GM12878 (cell line): ENCODE measurements around the gene TIMM50. TPM values are rescaled to one million over a fixed set of nuclear protein-coding genes. Genes with fewer than 3 reads are reported as not detected.

Source experiments
- ATAC-seq: fragments of 200-7000 bp; cut with Tn5 transposase; 3 replicates; pipeline ENCODE4 v1.9.1; 2020; ENCODE audit warnings: mild to moderate bottlenecking, moderate library complexity
- BruUV-seq: library from RNA; stranded (reverse); fragments of 400-500 nt; replicated peaks from 2 replicates; lab custom pipeline; 2021; lab: Mats Ljungman, UMichigan
- CTCF ChIA-PET: fragments of 300-600 bp; sonication (Branson Sonifier 250); formaldehyde crosslinking; extraction: SDS; loops from one replicate; lab custom pipeline; 2021; ENCODE audit warnings: inconsistent platforms; lab: Yijun Ruan, JAX
- POLR2A ChIA-PET: fragments of 350-600 bp; formaldehyde crosslinking; extraction: SDS; loops from one replicate; lab custom pipeline; 2021; ENCODE audit warnings: inconsistent platforms; lab: Charles Lee
- RAD21 ChIA-PET: fragments of 300-600 bp; sonication (Branson Sonifier 250); formaldehyde crosslinking; loops from one replicate; lab custom pipeline; 2023; ENCODE audit warnings: antibody characterized with exemption; ENCODE audit not compliant: unreplicated experiment; lab: Charles Lee
- SMC1A ChIA-PET: fragments of 300-600 bp; sonication (Branson Sonifier 250); formaldehyde crosslinking; loops from one replicate; lab custom pipeline; 2023; ENCODE audit not compliant: unreplicated experiment, uncharacterized antibody; lab: Charles Lee
- DNase-seq: peaks from one replicate; pipeline ENCODE4 v3.0.0-alpha.2; 2011; ENCODE audit warnings: low read depth, low spot score
- FAIRE-seq: peaks from 3 replicates; lab custom pipeline; 2011; peaks lifted over from hg19 to GRCh38; lab: Jason Lieb, UNC
- H2AFZ ChIP-seq: 2 replicates; pipeline ENCODE4 v1.6.0; 2011; ENCODE audit warnings: low read depth, low read length, control low read depth; ENCODE audit not compliant: control insufficient read depth
- H3K27ac ChIP-seq: 2 replicates; pipeline ENCODE4 v1.5.1; 2011; ENCODE audit warnings: control low read depth; ENCODE audit not compliant: control insufficient read depth, insufficient read depth
- H3K27me3 ChIP-seq, 2 experiments: replicated peaks in 1 of 2; 2 replicates each; pipeline versions ENCODE4 v1.6.0 to v1.6.1; 2011; ENCODE audit warnings: low read length in 1 of 2; ENCODE audit not compliant: control insufficient read depth in 2 of 2, insufficient read depth in 2 of 2
- H3K36me3 ChIP-seq, 2 experiments: 2 replicates each; pipeline ENCODE4 v1.5.1; 2011; ENCODE audit warnings: low read length in 1 of 2; ENCODE audit not compliant: control insufficient read depth in 2 of 2, insufficient read depth in 2 of 2
- H3K4me1 ChIP-seq: 2 replicates; pipeline ENCODE4 v1.6.1; 2011; ENCODE audit warnings: mild to moderate bottlenecking, low read length, moderate library complexity, mixed read lengths; ENCODE audit not compliant: control insufficient read depth, insufficient read depth
- H3K4me2 ChIP-seq: 2 replicates; pipeline ENCODE4 v1.6.0; 2011; ENCODE audit warnings: control low read depth; ENCODE audit not compliant: control insufficient read depth, insufficient read depth
- H3K4me3 ChIP-seq: fragments of 200-600 bp; sonication (generic); 2 replicates; pipeline ENCODE4 v1.5.1; 2016
- H3K79me2 ChIP-seq: 2 replicates; pipeline ENCODE4 v1.6.0; 2011; ENCODE audit warnings: low read length; ENCODE audit not compliant: control insufficient read depth, insufficient read depth
- H3K9ac ChIP-seq: 2 replicates; pipeline ENCODE4 v1.8.0; 2011; ENCODE audit warnings: low read length, control low read depth, mixed read lengths; ENCODE audit not compliant: control insufficient read depth, insufficient read depth
- H3K9me3 ChIP-seq: replicated peaks from 3 replicates; pipeline ENCODE4 v1.5.1; 2011; ENCODE audit warnings: mild to moderate bottlenecking, low read length; ENCODE audit not compliant: control insufficient read depth, insufficient read depth
- H4K20me1 ChIP-seq: 2 replicates; pipeline ENCODE4 v1.6.0; 2011; ENCODE audit not compliant: control insufficient read depth, insufficient read depth
- ASH2L ChIP-seq: fragments of 300-600, 200-600 bp; sonication (generic); IDR thresholded peaks from 2 replicates; pipeline ENCODE4 v1.6.1; 2017; ENCODE audit warnings: low read depth, mild to moderate bottlenecking, borderline replicate concordance
- CREB1 ChIP-seq: IDR thresholded peaks from 2 replicates; pipeline ENCODE4 v1.6.1; 2012; ENCODE audit warnings: low read depth, mild to moderate bottlenecking, inconsistent platforms
- IKZF1 ChIP-seq: fragments of 450-650 bp; conservative IDR thresholded peaks from 2 replicates; pipeline ENCODE4 v1.6.1; 2017; ENCODE audit warnings: antibody characterized with exemption, mild to moderate bottlenecking
- KLF5 ChIP-seq: fragments of 450-650 bp; IDR thresholded peaks from 2 replicates; pipeline ENCODE4 v1.6.1; 2014; ENCODE audit warnings: mild to moderate bottlenecking; ENCODE audit not compliant: partially characterized antibody
- LARP7 ChIP-seq: fragments of 450-650 bp; IDR thresholded peaks from 2 replicates; pipeline ENCODE4 v1.6.1; 2017; ENCODE audit warnings: mild to moderate bottlenecking
- MEF2A ChIP-seq: IDR thresholded peaks from 2 replicates; pipeline ENCODE4 v1.6.1; 2011; ENCODE audit warnings: low read depth, mild to moderate bottlenecking, low read length, moderate library complexity; ENCODE audit not compliant: insufficient read depth
- MLLT1 ChIP-seq: fragments of 450-650 bp; IDR thresholded peaks from 2 replicates; pipeline ENCODE4 v1.6.1; 2016; ENCODE audit warnings: mild to moderate bottlenecking
- NFYA ChIP-seq: IDR thresholded peaks from 2 replicates; pipeline ENCODE4 v1.6.1; 2011; ENCODE audit warnings: low read depth, mild to moderate bottlenecking, low read length, improper control_type of control experiment, borderline replicate concordance
- NFYB ChIP-seq: IDR thresholded peaks from 2 replicates; pipeline ENCODE4 v1.6.1; 2011; ENCODE audit warnings: low read depth, mild to moderate bottlenecking, low read length, improper control_type of control experiment, moderate library complexity; ENCODE audit not compliant: insufficient read depth
- NR2C1 ChIP-seq: fragments of 450-650 bp; IDR thresholded peaks from 2 replicates; pipeline ENCODE4 v1.6.1; 2017; ENCODE audit warnings: antibody characterized with exemption, mild to moderate bottlenecking, moderate library complexity
- NR2F1 ChIP-seq: fragments of 450-650 bp; conservative IDR thresholded peaks from 2 replicates; pipeline ENCODE4 v1.6.1; 2017; ENCODE audit warnings: mild to moderate bottlenecking
- NRF1 ChIP-seq: conservative IDR thresholded peaks from 2 replicates; pipeline ENCODE4 v1.6.1; 2011; ENCODE audit warnings: mild to moderate bottlenecking, low read depth, low read length, improper control_type of control experiment
- PAX5 ChIP-seq: IDR thresholded peaks from 2 replicates; pipeline ENCODE4 v1.6.1; 2011; ENCODE audit warnings: low read depth, low read length, borderline replicate concordance
- SP1 ChIP-seq: IDR thresholded peaks from one replicate; pipeline ENCODE4 v1.6.1; 2011; ENCODE audit warnings: low read depth, low read length
- TAF1 ChIP-seq: IDR thresholded peaks from 2 replicates; pipeline ENCODE4 v1.6.1; 2011; ENCODE audit warnings: mild to moderate bottlenecking, low read depth, low read length, borderline replicate concordance
- ZBED1 ChIP-seq: IDR thresholded peaks from 2 replicates; pipeline ENCODE4 v1.6.1; 2016; ENCODE audit warnings: borderline replicate concordance
- ZNF687 ChIP-seq: fragments of 450-650 bp; IDR thresholded peaks from 2 replicates; pipeline ENCODE4 v1.6.1; 2017; ENCODE audit warnings: mild to moderate bottlenecking, moderate library complexity
- WGBS: methylation state at CpG from one replicate; pipeline ENCODE4 v1.1.6; 2016; ENCODE audit warnings: low lambda C conversion rate; ENCODE audit not compliant: insufficient replicate concordance, insufficient coverage; ENCODE audit errors: missing lambda C conversion rate; 5-methylcytosine and 5-hydroxymethylcytosine counted together
- in situ Hi-C: fragments of 300-500 bp; cut with MboI; formaldehyde crosslinking; loops from 9 replicates; pipeline ENCODE4 v1.14.3; 2018; ENCODE audit warnings: mixed read lengths
- intact Hi-C: fragments of 100-400 bp; cut with micrococcal nuclease; formaldehyde crosslinking; loops from one replicate; pipeline ENCODE4 v1.14.2; 2022; ENCODE audit not compliant: unreplicated experiment
- polyA plus RNA-seq, 11 experiments: library from polyadenylated mRNA; depleted of rRNA in 4 of 11; unstranded in 6 of 11; stranded (reverse) in 5 of 11; fragments of >200 nt; fragmentation: Nextera tagmentation in 4 of 11; fragmentation: Illumina TruSeq in 1 of 11; extraction: Ambion mirVana in 4 of 11; extraction: Trizol in 1 of 11; gene quantifications; 1 replicate in 1 of 11; 2 replicates in 10 of 11; pipeline versions ENCODE4 v1.2.1 to v1.2.3, GENCODE V29; 2011 to 2016; ENCODE audit warnings: inconsistent platforms in 2 of 11, missing spikeins in 2 of 11, low read depth in 1 of 11
- total RNA-seq, 4 experiments: library from RNA; depleted of rRNA in 3 of 4; stranded (reverse); fragments of >200 nt in 3 of 4; fragmentation: Illumina TruSeq in 1 of 4; extraction: Trizol in 1 of 4; gene quantifications; 2 replicates each; pipeline versions ENCODE4 v1.2.1 to v1.2.3, GENCODE V29; 2013 to 2021

TIMM50 gene
- total and polyA plus RNA-seq, 10 of the 15 experiments (the other 5 are each of a cell fraction or from before 2014, with no cell fraction given), result 15.6 to 146 (median 101) TPM

GRCh38 chr19:39435499-39436349 lies 44.9 kb upstream of the TIMM50 start, which contains the start of gene RPS16:
RPS16 (minus strand) TSS chr19:39435949; CDS start chr19:39435895, 54 bp downstream.
- Histone ChIP-seq H4K20me1 (no peaks in the 10 kb centered on the region; the same call in 1 of the 2 replicates), H3K36me3 (peaks cover 10 to 15% of the 10 kb centered on the region in 2 experiments), H3K27ac (peak within 1 kb of the TSS; percentile 91), H3K27me3 (no peaks in the 10 kb centered on the region), H3K4me2 (peak within 1 kb of the TSS; percentile 87), H3K4me1 (peaks cover 37% of the 10 kb centered on the region), H3K9ac (peak within 1 kb of the TSS; percentile 97), H3K4me3 (peak within 1 kb of the TSS; percentile 97), H3K9me3 (no peaks in the 10 kb centered on the region), H2AFZ (peak within 1 kb of the TSS; percentile 65), H3K79me2 (peaks cover 36% of the 10 kb centered on the region)
- ChIA-PET RAD21 (interaction anchor here (0.6 to 1.6 kb wide), 14 partner anchors 9 to 535 kb away, joined by 3 to 12 read pairs (median 4); partner anchors contain the start of genes EID2B, MED29, PAF1 and PLEKHG2), POLR2A (interaction anchor here (0.6 to 1.9 kb wide), 20 partner anchors 9 to 570 kb away, joined by 3 to 40 read pairs (median 4); partner anchors contain the start of genes MED29, PAF1, PLEKHG2 and SAMD4B), CTCF (interaction anchor here (0.6 to 1.7 kb wide), 18 partner anchors 8 to 357 kb away, joined by 3 to 15 read pairs (median 4); partner anchors contain the start of genes EID2B, PLEKHG2 and SUPT5H), SMC1A (interaction anchor here (0.6 to 1.7 kb wide), 13 partner anchors 22 to 1029 kb away, joined by 3 to 9 read pairs (median 4); partner anchors contain the start of genes DYRK1B, EID2B, MED29 and PAF1)
- in situ Hi-C loops (no loop called here), intact Hi-C loops (loop anchor here (1.0 kb wide), 1 partner anchor 23 kb away; the partner anchor contains the start of gene PLEKHG2)
- ATAC-seq, result peak; percentile 88
- peak; percentile 88 for DNase-seq
- no TSS peak for BruUV-seq
- FAIRE-seq, result peak; percentile 91
- WGBS, result under 1% methylated on average over 60 of the region's 61 CpGs
- TF ChIP-seq ASH2L (no peak), IKZF1 (peak; percentile 81), NFYB (no peak), ZNF687 (peak; percentile 66), NR2F1 (peak; percentile 69; the same call in 1 of the 2 replicates), TAF1 (peak; percentile 99), KLF5 (peak; percentile 45), PAX5 (no peak), NFYA (no peak), NR2C1 (peak; percentile 57), SP1 (peak; percentile 65), NRF1 (peak; percentile 68), ZBED1 (peak; percentile 74; the same call in 1 of the 2 replicates), MEF2A (peak; percentile 53; the same call in 1 of the 2 replicates), CREB1 (peak; percentile 75; the same call in 1 of the 2 replicates), MLLT1 (peak; percentile 72), LARP7 (peak; percentile 77)
